Neural crest cell (in vitro differentiated cells): ENCODE data around the gene DAW1. TPM values are rescaled to one million over a fixed set of nuclear protein-coding genes. Genes with fewer than 3 reads are reported as not detected.

Source experiments
- DNase-seq: peaks from one replicate; pipeline ENCODE4 v3.0.0; 2021; ENCODE audit warnings: low read depth, mixed read lengths, low spot score
- H3K27ac Mint-ChIP-seq: one replicate; pipeline ENCODE4 v1.8.0; 2021; ENCODE audit warnings: mild to moderate bottlenecking, mixed read lengths; ENCODE audit not compliant: unreplicated experiment
- H3K27me3 Mint-ChIP-seq: 2 replicates; pipeline ENCODE4 v1.8.0; 2021; ENCODE audit warnings: low read depth, mild to moderate bottlenecking, mixed read lengths
- H3K36me3 Mint-ChIP-seq: 2 replicates; pipeline ENCODE4 v1.8.0; 2021; ENCODE audit warnings: low read depth, mild to moderate bottlenecking, mixed read lengths
- H3K4me1 Mint-ChIP-seq: 2 replicates; pipeline ENCODE4 v1.8.0; 2021; ENCODE audit warnings: mixed read lengths
- H3K4me3 Mint-ChIP-seq: one replicate; pipeline ENCODE4 v1.8.0; 2021; ENCODE audit warnings: mild to moderate bottlenecking, mixed read lengths
- H3K9me3 Mint-ChIP-seq: 2 replicates; pipeline ENCODE4 v1.8.0; 2021; ENCODE audit warnings: mixed read lengths
- total RNA-seq: library from RNA; stranded (reverse); gene quantifications from 2 replicates; pipeline ENCODE4 v1.2.1, GENCODE V29; 2021
- TF ChIP-seq, protein P1 (sequence below): fragments of 200-600 bp; sonication (generic); conservative IDR thresholded peaks from 2 replicates; pipeline ENCODE4 v1.5.0; 2021; ENCODE audit warnings: antibody characterized with exemption, mild to moderate bottlenecking

Gene DAW1
- total RNA-seq, 1 donor from 2014 or later: not detected

DNA sequence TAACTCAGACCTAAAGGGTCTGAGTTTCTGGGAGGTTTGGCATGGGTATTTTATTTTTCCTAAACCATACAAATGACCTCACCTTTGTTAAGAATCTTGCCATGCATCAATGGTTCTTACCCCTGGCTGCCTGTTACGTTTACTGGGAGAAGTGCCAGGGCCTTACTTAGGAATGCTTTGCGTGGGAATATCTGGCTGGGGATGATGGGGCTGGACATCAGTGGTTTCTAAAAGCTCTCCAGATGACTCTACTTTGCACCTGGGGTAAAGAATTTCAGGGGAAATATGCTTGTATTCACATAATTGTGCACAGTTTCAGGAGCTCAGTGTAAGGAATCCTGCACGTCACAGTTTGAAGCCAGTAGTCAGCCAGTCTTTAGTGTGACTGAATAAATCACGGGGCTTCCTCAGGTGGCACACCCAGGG lies 18.2 kb upstream of the DAW1 start:
- Mint-ChIP-seq H3K4me3 (no peak overlapping the region), H3K36me3 (no peaks in the 10 kb centered on the region), H3K9me3 (no peaks in the 10 kb centered on the region), H3K27me3 (peaks cover 3% of the 10 kb centered on the region), H3K27ac (no peak overlapping the region), H3K4me1 (no peaks in the 10 kb centered on the region)
- TF ChIP-seq, protein P1, sequence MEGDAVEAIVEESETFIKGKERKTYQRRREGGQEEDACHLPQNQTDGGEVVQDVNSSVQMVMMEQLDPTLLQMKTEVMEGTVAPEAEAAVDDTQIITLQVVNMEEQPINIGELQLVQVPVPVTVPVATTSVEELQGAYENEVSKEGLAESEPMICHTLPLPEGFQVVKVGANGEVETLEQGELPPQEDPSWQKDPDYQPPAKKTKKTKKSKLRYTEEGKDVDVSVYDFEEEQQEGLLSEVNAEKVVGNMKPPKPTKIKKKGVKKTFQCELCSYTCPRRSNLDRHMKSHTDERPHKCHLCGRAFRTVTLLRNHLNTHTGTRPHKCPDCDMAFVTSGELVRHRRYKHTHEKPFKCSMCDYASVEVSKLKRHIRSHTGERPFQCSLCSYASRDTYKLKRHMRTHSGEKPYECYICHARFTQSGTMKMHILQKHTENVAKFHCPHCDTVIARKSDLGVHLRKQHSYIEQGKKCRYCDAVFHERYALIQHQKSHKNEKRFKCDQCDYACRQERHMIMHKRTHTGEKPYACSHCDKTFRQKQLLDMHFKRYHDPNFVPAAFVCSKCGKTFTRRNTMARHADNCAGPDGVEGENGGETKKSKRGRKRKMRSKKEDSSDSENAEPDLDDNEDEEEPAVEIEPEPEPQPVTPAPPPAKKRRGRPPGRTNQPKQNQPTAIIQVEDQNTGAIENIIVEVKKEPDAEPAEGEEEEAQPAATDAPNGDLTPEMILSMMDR: no peak
- DNase-seq: no peak

DNA sequence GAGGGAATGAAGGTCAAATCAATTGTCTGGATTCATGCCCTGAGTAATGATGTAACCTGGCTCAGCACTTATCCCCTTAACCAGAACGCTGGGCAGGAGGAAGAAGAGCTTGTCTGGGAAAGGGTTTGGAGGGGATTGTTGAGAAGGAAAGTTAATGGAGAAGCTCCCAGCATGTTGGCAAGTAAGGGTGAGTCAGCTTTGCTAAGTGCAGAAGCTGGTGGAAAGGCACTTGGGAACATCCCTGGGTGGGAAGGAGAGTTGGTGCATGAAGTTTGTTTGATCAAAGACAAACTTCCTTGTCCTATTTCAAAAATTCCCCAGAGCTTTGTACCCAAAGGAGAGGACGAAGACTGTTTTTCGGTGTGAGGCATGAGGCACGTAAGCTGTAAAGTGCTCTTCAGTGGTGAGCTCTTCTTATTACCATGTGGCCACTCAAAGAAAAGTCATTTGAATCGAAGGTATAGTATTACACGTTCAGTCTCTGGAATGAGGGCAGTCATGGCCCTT lies 17.6 kb upstream of the DAW1 start:
- no peak overlapping the region for H3K4me3 Mint-ChIP-seq
- H3K36me3 Mint-ChIP-seq: no peaks in the 10 kb centered on the region
- no peaks in the 10 kb centered on the region for H3K4me1 Mint-ChIP-seq
- no peak overlapping the region for H3K27ac Mint-ChIP-seq
- no peak for DNase-seq
- peaks cover 3% of the 10 kb centered on the region for H3K27me3 Mint-ChIP-seq
- TF ChIP-seq, protein P1: no peak
- no peaks in the 10 kb centered on the region for H3K9me3 Mint-ChIP-seq

DNA sequence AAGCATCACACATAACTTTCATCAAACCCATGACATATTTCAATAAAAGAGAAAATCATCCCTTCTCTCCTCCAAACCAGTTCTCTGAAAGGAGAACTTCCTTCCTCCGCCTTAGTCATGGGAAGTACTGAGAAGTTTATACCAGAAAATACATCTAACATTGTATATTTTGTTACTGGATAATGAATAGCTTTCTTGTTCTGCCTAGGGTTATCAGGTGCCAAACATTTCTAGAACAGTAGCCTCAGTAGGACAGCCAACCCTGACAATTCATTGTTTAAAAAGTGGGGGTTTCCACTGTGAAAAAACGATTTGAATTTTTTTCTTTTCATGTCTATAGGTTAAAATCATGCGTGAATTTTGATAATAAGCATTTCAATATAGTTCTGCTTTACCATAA lies 16.0 kb upstream of the DAW1 start:
- no peak overlapping the region for H3K4me3 Mint-ChIP-seq
- TF ChIP-seq, protein P1: no peak
- no peaks in the 10 kb centered on the region for H3K4me1 Mint-ChIP-seq
- peaks cover 3% of the 10 kb centered on the region for H3K27me3 Mint-ChIP-seq
- no peaks in the 10 kb centered on the region for H3K36me3 Mint-ChIP-seq
- DNase-seq: no peak
- H3K9me3 Mint-ChIP-seq: no peaks in the 10 kb centered on the region
- H3K27ac Mint-ChIP-seq: no peak overlapping the region

DNA sequence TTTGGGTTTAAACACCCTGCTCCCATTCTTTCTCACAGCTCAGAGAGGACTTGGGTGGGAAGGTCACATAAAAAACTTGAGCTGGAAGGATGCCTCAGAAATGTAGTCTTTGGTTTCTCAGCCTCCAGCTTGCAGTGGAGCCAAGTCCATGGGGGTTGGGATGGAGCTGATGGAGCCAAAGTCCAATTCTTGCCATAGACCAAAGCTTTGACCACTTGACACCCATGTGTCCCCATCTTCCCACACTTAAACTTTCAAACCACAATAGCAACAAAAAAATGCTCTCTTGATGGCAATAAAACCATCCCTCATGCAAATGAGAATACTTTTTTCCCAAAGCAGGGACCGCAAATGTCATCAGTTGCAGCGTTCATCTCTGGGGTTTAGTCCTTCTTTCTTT lies 14.7 kb upstream of the DAW1 start:
- Mint-ChIP-seq H3K4me1 (no peaks in the 10 kb centered on the region), H3K9me3 (no peaks in the 10 kb centered on the region), H3K4me3 (no peak overlapping the region), H3K36me3 (no peaks in the 10 kb centered on the region), H3K27ac (no peak overlapping the region), H3K27me3 (peaks cover 3% of the 10 kb centered on the region)
- TF ChIP-seq, protein P1: no peak
- no peak for DNase-seq

DNA sequence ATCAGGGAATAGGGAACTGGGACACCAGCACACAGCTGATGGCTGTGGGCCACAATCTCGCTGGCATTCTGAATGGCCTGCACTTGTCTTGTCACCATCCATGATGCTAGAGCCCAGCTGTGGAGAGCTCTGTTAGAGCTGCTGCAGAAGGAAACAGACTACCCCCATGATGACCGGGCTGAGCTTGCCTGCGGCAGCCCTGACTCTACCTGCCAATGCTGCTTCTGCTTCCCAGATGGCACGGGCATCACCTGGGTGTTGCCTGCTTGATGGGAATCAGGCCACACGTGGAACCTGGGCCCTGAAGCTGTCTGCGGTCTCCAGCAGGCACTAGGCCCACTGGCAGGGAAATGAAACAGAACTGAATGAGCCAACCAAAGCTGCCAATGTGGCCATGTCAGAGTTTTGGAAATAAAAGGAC lies 11.2 kb upstream of the DAW1 start:
- no peak overlapping the region for H3K27ac Mint-ChIP-seq
- no peak for DNase-seq
- H3K27me3 Mint-ChIP-seq: no peaks in the 10 kb centered on the region
- no peaks in the 10 kb centered on the region for H3K4me1 Mint-ChIP-seq
- no peak overlapping the region for H3K4me3 Mint-ChIP-seq
- H3K36me3 Mint-ChIP-seq: no peaks in the 10 kb centered on the region
- TF ChIP-seq, protein P1: no peak
- H3K9me3 Mint-ChIP-seq: no peaks in the 10 kb centered on the region
